IMR-90 (cell line): ENCODE results near the gene ANKDD1A. TPM values are rescaled to one million over a fixed set of nuclear protein-coding genes. Genes with fewer than 3 reads are reported as not detected.

Experiments
- ATAC-seq: fragments of 200-7000 bp; cut with Tn5 transposase; 2 replicates; pipeline ENCODE4 v1.9.1; 2020; ENCODE audit warnings: low read depth, mild to moderate bottlenecking, moderate library complexity
- BruUV-seq: library from RNA; stranded (reverse); fragments of 400-500 nt; replicated peaks from 2 replicates; lab custom pipeline; 2021; lab: Mats Ljungman, UMichigan
- CTCF ChIA-PET: fragments of 300-600 bp; formaldehyde crosslinking; extraction: SDS; loops from one replicate; lab custom pipeline; 2021; ENCODE audit warnings: antibody characterized with exemption; lab: Yijun Ruan, JAX
- POLR2A ChIA-PET: fragments of 300-600 bp; sonication (Branson Sonifier 250); formaldehyde crosslinking; loops from one replicate; lab custom pipeline; 2022; ENCODE audit warnings: antibody characterized with exemption; ENCODE audit not compliant: unreplicated experiment; lab: Charles Lee
- DNase-seq: peaks from one replicate; pipeline ENCODE4 v3.0.0; 2013
- H2AFZ ChIP-seq: replicated peaks from 2 replicates; pipeline ENCODE3; 2013; ENCODE audit warnings: low read length, mild to moderate bottlenecking; ENCODE audit not compliant: poor library complexity
- H2AK5ac ChIP-seq: 2 replicates; pipeline ENCODE4 v1.6.1; 2013; ENCODE audit warnings: low read depth, low read length, inconsistent platforms
- H2AK9ac ChIP-seq: replicated peaks from 2 replicates; pipeline ENCODE3; 2013; ENCODE audit warnings: mild to moderate bottlenecking, low read depth, low read length, moderate library complexity; ENCODE audit not compliant: poor library complexity
- H2BK120ac ChIP-seq: 2 replicates; pipeline ENCODE4 v1.6.1; 2013; ENCODE audit warnings: low read depth, low read length, inconsistent platforms
- H2BK15ac ChIP-seq: 3 replicates; pipeline ENCODE4 v1.6.1; 2013; ENCODE audit warnings: low read depth, low read length, inconsistent platforms
- H2BK20ac ChIP-seq: 2 replicates; pipeline ENCODE4 v1.6.1; 2013; ENCODE audit warnings: low read depth, mild to moderate bottlenecking, inconsistent platforms, low read length, moderate library complexity
- H2BK5ac ChIP-seq: 2 replicates; pipeline ENCODE4 v1.6.1; 2013; ENCODE audit warnings: mild to moderate bottlenecking, low read depth, low read length, inconsistent platforms; ENCODE audit not compliant: poor library complexity, severe bottlenecking
- H3K14ac ChIP-seq: replicated peaks from 2 replicates; pipeline ENCODE4 v1.6.1; 2013; ENCODE audit warnings: low read depth, low read length, inconsistent platforms
- H3K18ac ChIP-seq: 2 replicates; pipeline ENCODE4 v1.6.1; 2013; ENCODE audit warnings: low read depth, low read length, control low read depth
- H3K23ac ChIP-seq: 2 replicates; pipeline ENCODE4 v1.6.1; 2013; ENCODE audit warnings: low read depth, low read length, inconsistent platforms
- H3K27ac ChIP-seq: 2 replicates; pipeline ENCODE4 v1.5.1; 2013; ENCODE audit warnings: mild to moderate bottlenecking, control low read depth, low read length; ENCODE audit not compliant: insufficient read depth
- H3K27me3 ChIP-seq: 2 replicates; pipeline ENCODE4 v1.6.1; 2013; ENCODE audit warnings: low read length; ENCODE audit not compliant: control insufficient read depth, insufficient read depth
- H3K36me3 ChIP-seq: 2 replicates; pipeline ENCODE4 v1.6.1; 2013; ENCODE audit warnings: low read length, mixed read lengths; ENCODE audit not compliant: control insufficient read depth, insufficient read depth
- H3K4ac ChIP-seq: 2 replicates; pipeline ENCODE4 v1.6.1; 2013; ENCODE audit warnings: low read depth, low read length, inconsistent platforms
- H3K4me1 ChIP-seq: 2 replicates; pipeline ENCODE4 v1.6.1; 2013; ENCODE audit warnings: low read length, mixed read lengths; ENCODE audit not compliant: control insufficient read depth, insufficient read depth
- H3K4me2 ChIP-seq: 2 replicates; pipeline ENCODE4 v1.6.1; 2013; ENCODE audit warnings: low read depth, mild to moderate bottlenecking, control low read depth, low read length, moderate library complexity
- H3K4me3 ChIP-seq: 2 replicates; pipeline ENCODE4 v1.5.1; 2013; ENCODE audit warnings: low read depth, mild to moderate bottlenecking, control low read depth, low read length, moderate library complexity; ENCODE audit not compliant: insufficient read depth
- H3K56ac ChIP-seq: 2 replicates; pipeline ENCODE4 v1.6.1; 2013; ENCODE audit warnings: low read length, inconsistent platforms; ENCODE audit not compliant: insufficient read depth; ENCODE audit errors: extremely low read depth
- H3K79me1 ChIP-seq, 2 experiments: 2 replicates each; pipeline ENCODE4 v1.6.1; 2013; ENCODE audit warnings: low read length in 2 of 2, inconsistent platforms in 1 of 2, low read depth in 1 of 2
- H3K9ac ChIP-seq: 2 replicates; pipeline ENCODE4 v1.6.1; 2013; ENCODE audit warnings: low read depth, low read length, control low read depth
- H3K9me1 ChIP-seq: 2 replicates; pipeline ENCODE4 v1.6.1; 2013; ENCODE audit warnings: low read length, inconsistent platforms; ENCODE audit not compliant: insufficient read depth
- H3K9me3 ChIP-seq: 2 replicates; pipeline ENCODE4 v1.6.1; 2013; ENCODE audit warnings: low read length; ENCODE audit not compliant: control insufficient read depth, insufficient read depth
- H4K20me1 ChIP-seq: 2 replicates; pipeline ENCODE4 v1.6.1; 2013; ENCODE audit warnings: low read length, inconsistent platforms; ENCODE audit not compliant: insufficient read depth
- H4K5ac ChIP-seq: 2 replicates; pipeline ENCODE4 v1.6.1; 2013; ENCODE audit warnings: mild to moderate bottlenecking, low read depth, low read length, control low read depth
- H4K8ac ChIP-seq, 2 experiments: 2 replicates each; pipeline ENCODE4 v1.6.1; 2013; ENCODE audit warnings: low read depth in 2 of 2, low read length in 2 of 2, control low read depth in 1 of 2, inconsistent platforms in 1 of 2
- H4K91ac ChIP-seq: 2 replicates; pipeline ENCODE4 v1.6.1; 2013; ENCODE audit warnings: low read depth, low read length, inconsistent platforms; ENCODE audit not compliant: insufficient read depth
- BHLHE40 ChIP-seq: fragments of 150-350 bp; IDR thresholded peaks from 2 replicates; pipeline ENCODE4 v1.6.1; 2016; ENCODE audit warnings: mild to moderate bottlenecking, low read depth, low read length
- CEBPB ChIP-seq: IDR thresholded peaks from 2 replicates; pipeline ENCODE4 v1.6.1; 2012; ENCODE audit warnings: low read depth, low read length, improper control_type of control experiment
- CHD1 ChIP-seq: IDR thresholded peaks from 2 replicates; pipeline ENCODE4 v1.6.1; 2012; ENCODE audit warnings: low read depth, low read length, improper control_type of control experiment
- CTCF ChIP-seq: conservative IDR thresholded peaks from 2 replicates; pipeline ENCODE4 v1.5.1; 2012; ENCODE audit warnings: mild to moderate bottlenecking, low read depth, low read length, improper control_type of control experiment
- FOS ChIP-seq: fragments of 150-350 bp; IDR thresholded peaks from 2 replicates; pipeline ENCODE4 v1.6.1; 2016; ENCODE audit warnings: low read depth, low read length
- MAFK ChIP-seq: IDR thresholded peaks from 2 replicates; pipeline ENCODE4 v1.6.1; 2012; ENCODE audit warnings: low read depth, low read length, improper control_type of control experiment
- MAZ ChIP-seq: IDR thresholded peaks from 2 replicates; pipeline ENCODE4 v1.6.1; 2012; ENCODE audit warnings: low read depth, mild to moderate bottlenecking, low read length, improper control_type of control experiment, moderate library complexity, borderline replicate concordance
- NFE2L2 ChIP-seq: fragments of 150-350 bp; IDR thresholded peaks from 2 replicates; pipeline ENCODE4 v1.6.1; 2016; ENCODE audit warnings: low read depth, mild to moderate bottlenecking, low read length
- POLR2A ChIP-seq: IDR thresholded peaks from 2 replicates; pipeline ENCODE4 v1.6.1; 2012; ENCODE audit warnings: mild to moderate bottlenecking, low read depth, low read length
- RAD21 ChIP-seq: IDR thresholded peaks from 2 replicates; pipeline ENCODE4 v1.6.1; 2012; ENCODE audit warnings: low read length, improper control_type of control experiment
- RCOR1 ChIP-seq: IDR thresholded peaks from 2 replicates; pipeline ENCODE4 v1.6.1; 2012; ENCODE audit warnings: mild to moderate bottlenecking, low read length, improper control_type of control experiment; ENCODE audit not compliant: insufficient replicate concordance
- RFX5 ChIP-seq: IDR thresholded peaks from 2 replicates; pipeline ENCODE4 v1.8.0; 2012; ENCODE audit warnings: low read depth, mild to moderate bottlenecking, low read length, moderate library complexity
- SMC3 ChIP-seq: fragments of 150-350 bp; IDR thresholded peaks from 2 replicates; pipeline ENCODE4 v1.6.1; 2016; ENCODE audit warnings: low read depth, mild to moderate bottlenecking, antibody characterized with exemption, low read length, moderate library complexity
- USF2 ChIP-seq: fragments of 150-350 bp; IDR thresholded peaks from 2 replicates; pipeline ENCODE4 v1.6.1; 2017; ENCODE audit warnings: mild to moderate bottlenecking, antibody characterized with exemption, low read length, low read depth
- WGBS, 2 experiments: methylation state at CpG; one replicate each; pipeline versions ENCODE4 v1.1.5 to v1.1.7; 2013; ENCODE audit warnings: missing lambda C conversion rate in 2 of 2; ENCODE audit not compliant: insufficient read length in 1 of 2; ENCODE audit errors: extremely low coverage in 2 of 2; 5-methylcytosine and 5-hydroxymethylcytosine counted together
- dilution Hi-C: fragments of 300-500 bp; cut with HindIII; formaldehyde crosslinking; loops from one replicate; pipeline ENCODE4 v1.14.3; 2018; ENCODE audit warnings: low sequenced_read_pairs; ENCODE audit not compliant: unreplicated experiment
- in situ Hi-C: fragments of 300-500 bp; cut with MboI; formaldehyde crosslinking; loops from 3 replicates; pipeline ENCODE4 v1.14.3; 2019; ENCODE audit warnings: low sequenced_read_pairs, inconsistent platforms, mixed read lengths
- intact Hi-C: fragments of 100-400 bp; cut with micrococcal nuclease; formaldehyde crosslinking; loops from 2 replicates; pipeline ENCODE4 v1.10.0; 2022
- polyA plus RNA-seq, 3 experiments: library from polyadenylated mRNA; depleted of rRNA; stranded (reverse); fragments of >200 nt; gene quantifications; 2 replicates each; pipeline ENCODE4 v1.2.3, GENCODE V29; 2012; ENCODE audit warnings: low replicate concordance in 1 of 3
- total RNA-seq: library from RNA; depleted of rRNA; stranded (reverse); fragments of >200 nt; gene quantifications from 2 replicates; pipeline ENCODE4 v1.2.3, GENCODE V29; 2012
- TF ChIP-seq, protein P1 (sequence below): fragments of 150-350 bp; IDR thresholded peaks from 2 replicates; pipeline ENCODE4 v1.6.1; 2016; ENCODE audit warnings: low read depth, mild to moderate bottlenecking, low read length, moderate library complexity, borderline replicate concordance

ANKDD1A gene
- total and polyA plus RNA-seq, 2 of the 4 experiments (the other 2 are of a cell fraction): 3.6 to 4.9 TPM

DNA sequence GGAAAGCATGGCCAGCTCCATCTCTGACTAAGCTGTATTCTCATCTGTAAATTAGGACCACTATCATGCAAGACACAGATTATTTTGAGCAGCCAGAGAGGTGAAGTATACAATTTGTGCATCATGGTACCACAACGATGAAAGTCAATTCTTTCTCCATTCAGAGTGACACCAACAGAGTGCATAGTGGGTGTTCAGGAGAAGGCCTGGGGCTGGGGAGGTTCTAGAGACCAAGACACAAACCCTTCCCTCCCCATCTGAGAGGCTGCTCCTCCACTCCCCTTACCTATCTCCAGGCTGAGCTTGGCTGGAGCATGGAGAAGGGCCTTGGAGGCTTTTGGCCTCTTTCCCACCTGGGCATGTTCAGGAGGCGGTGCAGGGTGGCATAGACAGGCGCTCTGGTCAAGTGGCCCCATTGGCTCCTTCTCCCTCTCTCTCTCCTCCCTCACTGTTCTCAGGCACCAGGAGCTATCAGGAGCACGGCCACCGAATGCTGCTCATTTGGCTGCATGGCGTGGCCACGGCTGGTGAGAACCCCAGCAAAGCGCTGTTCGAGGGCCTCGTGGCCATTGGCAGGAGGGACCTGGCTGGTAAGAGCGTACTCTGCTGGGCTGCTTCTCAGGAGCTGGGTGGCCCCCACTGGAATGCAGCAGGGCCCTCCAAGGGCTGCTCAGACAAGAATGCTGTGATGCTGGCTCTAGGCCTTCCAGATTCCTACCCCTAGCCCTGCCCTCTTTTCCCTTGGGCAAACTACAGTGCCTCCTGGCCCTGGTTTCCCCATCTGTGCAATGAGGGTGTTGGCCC lies 37.9 kb downstream of the ANKDD1A start:
- Histone ChIP-seq H3K9me1 (peaks cover 4% of the 10 kb centered on the region), H3K56ac (no peak overlapping the region), H3K27me3 (no peaks in the 10 kb centered on the region), H3K79me1 (no peaks in the 10 kb centered on the region), H3K27ac (no peak overlapping the region), H3K4me2 (no peak overlapping the region), H3K18ac (no peak overlapping the region), H2BK15ac (no peak overlapping the region), H3K4me3 (no peak overlapping the region), H3K9ac (no peak overlapping the region), H2AFZ (no peak overlapping the region), H2AK5ac (no peak overlapping the region), H4K91ac (no peak overlapping the region), H4K20me1 (no peaks in the 10 kb centered on the region), H3K4me1 (no peaks in the 10 kb centered on the region; the same call in 1 of the 2 replicates), H2AK9ac (peak overlapping the region; percentile 16), H4K8ac (no peak overlapping the region), H3K36me3 (peaks cover 2% of the 10 kb centered on the region), H3K14ac (no peak overlapping the region), H2BK5ac (no peak overlapping the region), H3K4ac (no peak overlapping the region), H2BK20ac (no peak overlapping the region), H4K5ac (no peak overlapping the region), H3K23ac (no peak overlapping the region), H3K9me3 (no peaks in the 10 kb centered on the region), H2BK120ac (no peak overlapping the region)
- intact Hi-C loops: no loop called here
- ATAC-seq: peak; percentile 25; the same call in 1 of the 2 replicates
- no peak for DNase-seq
- 96% methylated on average over 9 of the region's 11 CpGs; no CpG with 5 or more reads in 1 of the 2 experiments for WGBS, 2 experiments
- dilution Hi-C loops: no loop called here
- no TSS peak for BruUV-seq
- in situ Hi-C loops: no loop called here
- ChIA-PET CTCF (no interaction called here), POLR2A (no interaction called here)
- TF ChIP-seq CEBPB: no peak
- no peak for TF ChIP-seq CTCF
- no peak for TF ChIP-seq MAZ
- TF ChIP-seq FOS: no peak
- TF ChIP-seq RAD21: no peak
- no peak for TF ChIP-seq BHLHE40
- no peak for TF ChIP-seq USF2
- TF ChIP-seq, protein P1, sequence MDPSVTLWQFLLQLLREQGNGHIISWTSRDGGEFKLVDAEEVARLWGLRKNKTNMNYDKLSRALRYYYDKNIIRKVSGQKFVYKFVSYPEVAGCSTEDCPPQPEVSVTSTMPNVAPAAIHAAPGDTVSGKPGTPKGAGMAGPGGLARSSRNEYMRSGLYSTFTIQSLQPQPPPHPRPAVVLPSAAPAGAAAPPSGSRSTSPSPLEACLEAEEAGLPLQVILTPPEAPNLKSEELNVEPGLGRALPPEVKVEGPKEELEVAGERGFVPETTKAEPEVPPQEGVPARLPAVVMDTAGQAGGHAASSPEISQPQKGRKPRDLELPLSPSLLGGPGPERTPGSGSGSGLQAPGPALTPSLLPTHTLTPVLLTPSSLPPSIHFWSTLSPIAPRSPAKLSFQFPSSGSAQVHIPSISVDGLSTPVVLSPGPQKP: no peak
- no peak for TF ChIP-seq SMC3
- no peak for TF ChIP-seq POLR2A
- no peak for TF ChIP-seq RCOR1
- TF ChIP-seq NFE2L2: no peak
- TF ChIP-seq CHD1: no peak
- TF ChIP-seq MAFK: no peak
- no peak for TF ChIP-seq RFX5
